Measurements from ENCODE around the gene HES5.

DNA sequence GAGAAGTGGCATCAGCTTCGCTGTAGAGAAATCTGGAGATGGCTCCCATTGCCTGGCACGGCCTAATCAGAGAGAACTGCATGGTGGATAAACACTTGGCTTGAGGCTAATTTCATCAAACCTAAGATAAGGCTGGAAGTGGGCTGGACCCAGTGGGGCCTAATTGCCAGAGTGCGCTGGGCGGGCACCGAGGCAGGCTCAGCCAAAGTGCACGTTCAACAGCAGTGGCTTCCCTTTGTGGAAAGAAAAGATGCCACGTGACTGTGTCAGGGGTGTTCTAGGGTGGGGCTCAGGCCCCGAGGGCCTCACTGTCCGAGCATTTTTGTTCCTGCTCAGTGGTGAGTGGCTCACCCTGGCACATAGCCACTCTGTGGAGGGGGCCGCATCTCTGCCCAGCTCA lies 48.2 kb downstream of the HES5 start:
- TF ChIP-seq CTCF (IDR thresholded peaks at IDR 0.05; ENCODE audit: low read depth, low read length) (no peak), EZH2phosphoT487 (IDR thresholded peaks at IDR 0.05; ENCODE audit: low read depth) (no peak)
